ENCODE results near the gene PVALEF.

DNA sequence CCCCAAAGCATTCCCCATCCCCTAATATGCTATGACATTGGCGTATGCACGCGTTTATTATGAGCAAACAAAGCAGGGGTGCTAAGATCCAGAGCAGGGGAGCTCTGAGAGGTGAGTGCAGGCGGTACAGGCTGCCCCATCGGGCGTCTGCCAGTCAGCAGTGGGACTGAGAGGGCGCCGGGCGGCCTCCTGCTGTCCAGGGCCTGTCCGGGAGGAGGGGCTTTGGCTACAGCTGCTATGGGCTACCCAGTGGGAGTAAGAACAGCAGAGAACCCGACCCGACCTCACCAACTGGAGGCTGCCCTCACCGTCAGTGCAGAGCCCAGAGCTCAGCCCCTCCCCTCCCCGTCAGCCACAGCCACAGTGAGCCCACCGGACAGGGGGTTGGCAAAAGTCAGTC lies 19.2 kb downstream of the PVALEF start:
- TF ChIP-seq, protein P1, sequence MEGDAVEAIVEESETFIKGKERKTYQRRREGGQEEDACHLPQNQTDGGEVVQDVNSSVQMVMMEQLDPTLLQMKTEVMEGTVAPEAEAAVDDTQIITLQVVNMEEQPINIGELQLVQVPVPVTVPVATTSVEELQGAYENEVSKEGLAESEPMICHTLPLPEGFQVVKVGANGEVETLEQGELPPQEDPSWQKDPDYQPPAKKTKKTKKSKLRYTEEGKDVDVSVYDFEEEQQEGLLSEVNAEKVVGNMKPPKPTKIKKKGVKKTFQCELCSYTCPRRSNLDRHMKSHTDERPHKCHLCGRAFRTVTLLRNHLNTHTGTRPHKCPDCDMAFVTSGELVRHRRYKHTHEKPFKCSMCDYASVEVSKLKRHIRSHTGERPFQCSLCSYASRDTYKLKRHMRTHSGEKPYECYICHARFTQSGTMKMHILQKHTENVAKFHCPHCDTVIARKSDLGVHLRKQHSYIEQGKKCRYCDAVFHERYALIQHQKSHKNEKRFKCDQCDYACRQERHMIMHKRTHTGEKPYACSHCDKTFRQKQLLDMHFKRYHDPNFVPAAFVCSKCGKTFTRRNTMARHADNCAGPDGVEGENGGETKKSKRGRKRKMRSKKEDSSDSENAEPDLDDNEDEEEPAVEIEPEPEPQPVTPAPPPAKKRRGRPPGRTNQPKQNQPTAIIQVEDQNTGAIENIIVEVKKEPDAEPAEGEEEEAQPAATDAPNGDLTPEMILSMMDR (IDR thresholded peaks at IDR 0.05), result no peak
- no peak for TF ChIP-seq POLR2A (IDR thresholded peaks at IDR 0.05)

All from prostate gland (tissue), 2 donors.